ENCODE results near the gene ZNF774. TPM values are rescaled to one million over a fixed set of nuclear protein-coding genes. Genes with fewer than 3 reads are reported as not detected.
"Not testable (repeated sequence)": the region's sequence is repeated elsewhere in the genome, so short reads cannot be mapped to it uniquely, and the experiment has no call there.

Gene ZNF774
- total and polyA plus RNA-seq, 2 donors from 2014 or later = 1.7 to 3.1 TPM

- H3K9me3 ChIP-seq (ENCODE audit: control insufficient read depth in 2 of 3, insufficient read depth in 1 of 3, low read length in 3 of 3) = no peaks in the 10 kb centered on the region
- H3K27me3 ChIP-seq (ENCODE audit: control insufficient read depth, insufficient read depth, low read length) = no peaks in the 10 kb centered on the region
- H3K4me1 ChIP-seq (ENCODE audit: control insufficient read depth in 2 of 3, insufficient read depth in 2 of 3, low read depth in 1 of 3, low read length in 3 of 3) = no peaks in the 10 kb centered on the region
- H3K27ac ChIP-seq (ENCODE audit: low read depth in 2 of 2, low read length in 2 of 2) = no peak overlapping the region
- FAIRE-seq = no peak
- no peak for DNase-seq
- TF ChIP-seq CTCF (IDR thresholded peaks at IDR 0.05; ENCODE audit: borderline replicate concordance, extremely low read depth, insufficient read depth) = no peak
- no peak overlapping the region for H3K4me3 ChIP-seq (ENCODE audit: low read length in 3 of 3)
- no peak overlapping the region for H3K9ac ChIP-seq (ENCODE audit: low read length in 3 of 3)
- no peaks in the 10 kb centered on the region for H3K36me3 ChIP-seq (ENCODE audit: control insufficient read depth in 2 of 3, insufficient read depth in 3 of 3, low read length in 3 of 3)
- intact Hi-C loops (cut with DNase I) = no loop called here
These were observed 7.4 kb upstream of the ZNF774 start for GRCh38 chr15:90344662-90345061.

- FAIRE-seq = no peak
- intact Hi-C loops (cut with DNase I) = no loop called here
- no peak for TF ChIP-seq CTCF (IDR thresholded peaks at IDR 0.05; ENCODE audit: borderline replicate concordance, extremely low read depth, insufficient read depth)
- no peak for DNase-seq
- H3K27ac ChIP-seq (ENCODE audit: low read depth in 2 of 2, low read length in 2 of 2) = no peak overlapping the region
- H3K4me1 ChIP-seq (ENCODE audit: control insufficient read depth in 2 of 3, insufficient read depth in 2 of 3, low read depth in 1 of 3, low read length in 3 of 3) = no peaks in the 10 kb centered on the region
- no peaks in the 10 kb centered on the region for H3K36me3 ChIP-seq (ENCODE audit: control insufficient read depth in 2 of 3, insufficient read depth in 3 of 3, low read length in 3 of 3)
- H3K9me3 ChIP-seq (ENCODE audit: control insufficient read depth in 2 of 3, insufficient read depth in 1 of 3, low read length in 3 of 3) = no peaks in the 10 kb centered on the region
- H3K9ac ChIP-seq (ENCODE audit: low read length in 3 of 3) = no peak overlapping the region
- no peak overlapping the region for H3K4me3 ChIP-seq (ENCODE audit: low read length in 3 of 3)
- no peaks in the 10 kb centered on the region for H3K27me3 ChIP-seq (ENCODE audit: control insufficient read depth, insufficient read depth, low read length)
These were observed 6.2 kb upstream of the ZNF774 start for GRCh38 chr15:90345857-90346256.

GRCh38 chr15:90347431-90348065, 4.5 kb upstream of the ZNF774 start:
- H3K27ac ChIP-seq (ENCODE audit: low read depth in 2 of 2, low read length in 2 of 2); H3K4me3 ChIP-seq (ENCODE audit: low read length in 3 of 3); H3K9me3 ChIP-seq (ENCODE audit: control insufficient read depth in 2 of 3, insufficient read depth in 1 of 3, low read length in 3 of 3); intact Hi-C loops (cut with DNase I); H3K36me3 ChIP-seq (ENCODE audit: control insufficient read depth in 2 of 3, insufficient read depth in 3 of 3, low read length in 3 of 3); H3K9ac ChIP-seq (ENCODE audit: low read length in 3 of 3); H3K4me1 ChIP-seq (ENCODE audit: control insufficient read depth in 2 of 3, insufficient read depth in 2 of 3, low read depth in 1 of 3, low read length in 3 of 3); H3K27me3 ChIP-seq (ENCODE audit: control insufficient read depth, insufficient read depth, low read length); FAIRE-seq: not testable (repeated sequence)
- peak in 1 of 5 donors; percentile 19 for DNase-seq

GRCh38 chr15:90348456-90348855, 3.6 kb upstream of the ZNF774 start:
- H3K27me3 ChIP-seq (ENCODE audit: control insufficient read depth, insufficient read depth, low read length) = no peaks in the 10 kb centered on the region
- no peak for TF ChIP-seq CTCF (IDR thresholded peaks at IDR 0.05; ENCODE audit: borderline replicate concordance, extremely low read depth, insufficient read depth)
- H3K4me3 ChIP-seq (ENCODE audit: low read length in 3 of 3) = no peak overlapping the region
- DNase-seq = no peak
- no peak for FAIRE-seq
- H3K36me3 ChIP-seq (ENCODE audit: control insufficient read depth in 2 of 3, insufficient read depth in 3 of 3, low read length in 3 of 3) = no peaks in the 10 kb centered on the region
- no peaks in the 10 kb centered on the region for H3K9me3 ChIP-seq (ENCODE audit: control insufficient read depth in 2 of 3, insufficient read depth in 1 of 3, low read length in 3 of 3)
- intact Hi-C loops (cut with DNase I) = no loop called here
- H3K27ac ChIP-seq (ENCODE audit: low read depth in 2 of 2, low read length in 2 of 2) = no peak overlapping the region
- peaks cover 0 to 4% (median 0%) of the 10 kb centered on the region in 3 donors for H3K4me1 ChIP-seq (ENCODE audit: control insufficient read depth in 2 of 3, insufficient read depth in 2 of 3, low read depth in 1 of 3, low read length in 3 of 3)
- H3K9ac ChIP-seq (ENCODE audit: low read length in 3 of 3) = no peak overlapping the region

Measured in kidney (tissue), 14 donors.